Epithelial cell of esophagus (primary cell): Measurements from ENCODE around the gene C15orf61.
A peak's percentile ranks its signal among the peaks of the same experiment; 100 is the strongest.

Source experiments
- DNase-seq: peaks from one replicate; pipeline ENCODE4 v3.0.0; 2010; ENCODE audit warnings: low read depth
- H3K4me3 ChIP-seq: 2 replicates; pipeline ENCODE4 v1.5.1; 2011; ENCODE audit warnings: mild to moderate bottlenecking, low read length, control low read depth
- CTCF ChIP-seq: IDR thresholded peaks from 2 replicates; pipeline ENCODE4 v1.5.1; 2011; ENCODE audit warnings: low read depth, mild to moderate bottlenecking, low read length, control low read depth, inconsistent platforms; ENCODE audit not compliant: insufficient read depth; ENCODE audit errors: missing control alignments

Gene C15orf61

GRCh38 chr15:67495585-67495984, 25.3 kb upstream of the C15orf61 start:
- TF ChIP-seq CTCF = no peak
- no peak overlapping the region for H3K4me3 ChIP-seq
- DNase-seq = no peak

DNA sequence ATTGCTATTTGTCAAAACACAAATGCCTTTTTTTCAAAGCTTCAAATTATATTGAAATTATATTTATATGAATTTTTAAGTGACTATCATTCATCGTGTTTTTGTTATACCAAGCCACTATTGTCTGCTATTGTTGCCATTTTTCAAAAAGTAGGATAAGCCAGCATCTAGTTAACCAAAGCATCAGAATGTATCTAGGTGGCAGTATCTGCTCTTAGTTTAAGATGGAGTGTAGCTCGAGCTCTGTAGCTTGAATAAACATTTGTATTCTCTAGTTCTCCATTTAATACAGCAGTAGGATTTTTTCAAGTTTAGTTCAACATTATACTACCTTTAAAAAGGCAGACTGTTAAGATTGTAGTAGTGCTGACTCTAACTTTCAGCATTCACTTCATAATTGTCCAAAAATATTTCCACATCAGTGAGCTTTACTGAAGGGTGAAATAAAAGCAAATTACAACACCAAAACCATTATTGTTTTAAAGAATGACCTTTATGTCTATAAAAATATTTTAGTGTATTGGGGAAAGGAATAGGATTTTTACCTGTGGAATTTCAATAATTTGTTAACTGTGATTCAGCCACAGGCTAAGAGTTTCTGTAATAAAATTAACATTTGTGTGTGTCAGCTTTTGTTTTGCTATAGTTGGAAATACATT, 19.6 kb upstream of the C15orf61 start:
- no peak overlapping the region for H3K4me3 ChIP-seq
- DNase-seq = peak; percentile 30

GRCh38 chr15:67501836-67502461, 19.0 kb upstream of the C15orf61 start:
- TF ChIP-seq CTCF = no peak
- H3K4me3 ChIP-seq = peak overlapping the region; percentile 14
- DNase-seq = peak; percentile 14

More for the DNA sequence above, 19.6 kb upstream of the C15orf61 start:
- peak; percentile 34 for TF ChIP-seq CTCF

DNA sequence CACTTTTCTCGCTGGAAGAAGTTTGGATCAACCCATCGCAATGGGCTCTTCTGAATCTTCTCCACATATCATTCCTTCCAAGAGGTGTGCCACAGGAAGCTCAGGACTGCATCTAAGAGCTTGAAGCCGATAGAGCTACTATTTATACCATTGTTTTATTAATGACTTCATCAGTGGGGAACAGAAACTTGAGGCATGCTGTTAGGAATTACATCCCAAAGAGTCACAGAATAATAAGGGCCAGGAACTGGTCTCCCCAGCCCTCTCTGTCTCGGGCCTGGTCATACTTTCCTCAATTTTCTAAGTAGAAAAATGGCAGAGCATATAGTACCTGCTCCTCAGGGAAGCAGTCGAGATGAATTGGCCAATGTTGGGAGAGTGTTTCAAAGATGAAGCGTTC, 16.9 kb upstream of the C15orf61 start:
- no peak overlapping the region for H3K4me3 ChIP-seq
- no peak for DNase-seq

DNA sequence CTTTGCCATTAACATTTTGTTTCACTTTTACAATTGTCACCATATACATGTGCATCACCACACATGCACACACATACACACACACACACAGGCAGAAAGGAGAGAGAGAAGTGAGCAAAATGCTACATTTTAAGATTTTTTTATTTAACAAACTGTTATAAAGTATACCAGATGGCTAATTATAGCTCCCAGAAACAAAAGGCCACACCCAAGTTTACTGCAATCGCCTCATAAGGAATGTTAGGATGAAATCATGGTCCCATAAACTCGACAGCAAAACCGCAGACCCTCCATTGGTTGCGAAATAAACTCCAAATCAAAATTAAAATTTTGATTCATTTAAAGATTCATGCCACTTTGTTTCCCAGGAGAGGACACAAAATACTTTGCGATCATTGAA, 16.1 kb upstream of the C15orf61 start:
- no peak overlapping the region for H3K4me3 ChIP-seq
- no peak for DNase-seq
- no peak for TF ChIP-seq CTCF

More for the DNA sequence above, 16.9 kb upstream of the C15orf61 start:
- TF ChIP-seq CTCF = no peak

DNA sequence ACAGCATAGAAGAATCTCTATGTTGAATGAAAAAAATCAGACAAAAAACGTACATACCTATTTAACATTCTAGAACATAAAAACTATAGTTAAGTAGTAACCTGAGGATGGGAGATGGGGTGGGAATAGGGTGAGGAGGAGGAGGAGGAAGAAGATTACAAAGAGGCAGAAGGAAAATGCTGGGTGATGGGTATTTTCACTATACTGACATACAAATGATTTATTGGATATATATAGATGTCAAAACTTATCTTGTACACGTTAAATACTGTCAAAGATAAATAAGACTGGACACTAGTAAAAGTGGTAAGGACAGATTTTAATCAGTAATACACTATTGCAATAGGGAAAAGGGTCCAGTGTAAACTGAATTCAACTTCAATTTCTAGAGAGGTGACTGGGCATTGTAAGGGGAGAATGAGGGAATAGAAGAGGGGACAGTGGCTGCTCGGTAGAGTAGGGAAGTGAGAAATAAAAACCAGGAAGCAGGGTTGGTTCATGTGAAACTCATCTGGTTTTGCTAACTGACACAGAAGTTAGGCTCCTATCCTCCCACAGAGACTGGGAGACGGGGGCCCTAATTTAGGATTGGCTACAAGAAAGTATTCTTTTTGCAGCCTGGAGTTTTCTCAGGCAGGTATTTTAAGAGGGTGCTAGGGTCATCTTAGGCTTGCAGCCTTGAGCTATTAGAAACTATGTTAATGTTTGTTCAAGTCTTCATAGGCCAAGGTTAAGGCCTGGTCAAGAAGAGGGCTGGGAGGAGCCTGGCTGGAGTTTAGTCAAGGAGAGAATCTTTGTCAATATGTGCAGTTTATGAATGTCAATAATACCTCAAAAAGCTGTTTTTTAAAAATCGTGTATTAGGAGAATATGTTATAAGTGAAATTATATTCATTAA, 15.0 kb upstream of the C15orf61 start:
- no peak for TF ChIP-seq CTCF
- no peak overlapping the region for H3K4me3 ChIP-seq
- no peak for DNase-seq
